8988T (cell line): Measurements from ENCODE around the gene ANAPC16.
"Not testable (repeated sequence)": the region's sequence is repeated elsewhere in the genome, so short reads cannot be mapped to it uniquely, and the experiment has no call there.

Source experiments
- DNase-seq: peaks from one replicate; pipeline ENCODE4 v3.0.0; 2011

Gene ANAPC16

GRCh38 chr10:72218325-72218724 lies 2.5 kb downstream of the ANAPC16 start:
- no peak for DNase-seq

- no peak for DNase-seq
Observed at GRCh38 chr10:72218726-72219125, 2.9 kb downstream of the ANAPC16 start.

- DNase-seq = no peak
Observed at GRCh38 chr10:72219235-72219814, 3.5 kb downstream of the ANAPC16 start.

DNA sequence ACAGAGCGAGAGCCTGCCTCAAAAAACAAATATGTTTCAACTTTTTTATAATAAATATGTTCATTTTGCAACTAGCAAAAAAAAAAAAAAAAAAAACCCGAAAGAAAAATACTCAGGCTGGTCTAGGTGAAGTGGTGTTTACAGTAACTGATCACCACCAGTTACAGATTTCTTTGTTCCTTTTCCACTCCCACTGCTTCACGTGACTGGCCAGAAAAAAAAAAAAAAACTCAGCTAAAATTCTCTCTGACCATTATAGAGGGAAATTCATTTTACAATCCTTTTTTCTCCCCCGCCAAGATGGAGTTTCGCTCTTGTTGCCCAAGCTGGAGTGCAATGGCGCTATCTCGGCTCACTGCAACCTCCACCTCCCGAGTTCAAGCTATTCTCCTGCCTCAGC lies 4.8 kb downstream of the ANAPC16 start:
- DNase-seq = no peak

DNA sequence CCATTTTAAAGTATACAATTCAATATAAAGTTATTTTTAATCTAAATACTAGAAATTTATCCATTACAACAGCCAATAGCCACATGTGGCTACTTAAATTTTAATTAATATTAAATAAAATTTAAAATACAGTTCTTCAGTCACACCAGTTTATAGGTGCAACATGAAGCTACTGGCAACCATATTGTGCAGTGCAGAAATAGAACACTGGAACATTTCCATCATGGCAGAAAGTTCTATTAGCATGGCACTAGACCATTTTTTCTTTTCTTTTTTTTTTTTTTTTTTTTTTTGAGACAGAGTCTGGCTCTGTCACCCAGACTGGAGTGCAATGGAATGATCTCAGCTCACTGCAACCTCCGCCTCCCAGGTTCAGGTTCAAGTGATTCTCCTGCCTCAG lies 5.5 kb downstream of the ANAPC16 start:
- DNase-seq = no peak

DNA sequence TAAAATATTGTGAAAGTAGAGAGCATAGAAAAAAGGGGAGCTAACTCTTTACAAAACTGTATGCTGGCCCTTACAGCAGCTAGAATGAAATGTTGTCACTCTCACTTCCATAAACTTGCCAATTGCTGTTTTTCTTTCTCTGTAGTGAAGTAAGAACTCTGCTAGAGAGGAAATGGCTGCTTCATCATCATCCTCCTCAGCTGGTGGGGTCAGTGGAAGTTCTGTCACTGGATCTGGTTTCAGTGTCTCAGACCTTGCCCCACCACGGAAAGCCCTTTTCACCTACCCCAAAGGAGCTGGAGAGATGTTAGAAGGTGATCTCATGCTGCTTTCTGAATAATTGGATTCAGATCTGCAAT lies 7.9 kb downstream of the ANAPC16 start:
- no peak for DNase-seq

DNA sequence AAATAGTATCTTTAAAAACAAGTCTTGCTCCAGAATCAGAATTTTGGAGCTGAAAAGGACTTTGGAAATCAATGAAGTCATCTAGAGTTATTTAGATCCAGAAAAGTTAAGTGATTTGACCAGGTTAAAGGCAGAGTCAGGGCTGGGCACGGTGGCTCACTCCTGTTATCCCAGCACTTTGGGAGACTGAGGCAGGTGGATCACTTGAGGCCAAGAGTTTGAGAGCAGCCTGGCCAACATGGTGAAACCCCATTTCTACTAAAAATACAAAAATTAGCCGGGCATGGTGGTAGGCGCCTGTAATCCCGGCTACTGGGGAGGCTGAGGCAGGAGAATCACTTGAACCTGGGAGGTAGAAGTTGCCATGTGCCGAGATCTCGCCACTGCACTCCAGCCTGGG lies 8.4 kb downstream of the ANAPC16 start:
- not testable (repeated sequence) for DNase-seq

DNA sequence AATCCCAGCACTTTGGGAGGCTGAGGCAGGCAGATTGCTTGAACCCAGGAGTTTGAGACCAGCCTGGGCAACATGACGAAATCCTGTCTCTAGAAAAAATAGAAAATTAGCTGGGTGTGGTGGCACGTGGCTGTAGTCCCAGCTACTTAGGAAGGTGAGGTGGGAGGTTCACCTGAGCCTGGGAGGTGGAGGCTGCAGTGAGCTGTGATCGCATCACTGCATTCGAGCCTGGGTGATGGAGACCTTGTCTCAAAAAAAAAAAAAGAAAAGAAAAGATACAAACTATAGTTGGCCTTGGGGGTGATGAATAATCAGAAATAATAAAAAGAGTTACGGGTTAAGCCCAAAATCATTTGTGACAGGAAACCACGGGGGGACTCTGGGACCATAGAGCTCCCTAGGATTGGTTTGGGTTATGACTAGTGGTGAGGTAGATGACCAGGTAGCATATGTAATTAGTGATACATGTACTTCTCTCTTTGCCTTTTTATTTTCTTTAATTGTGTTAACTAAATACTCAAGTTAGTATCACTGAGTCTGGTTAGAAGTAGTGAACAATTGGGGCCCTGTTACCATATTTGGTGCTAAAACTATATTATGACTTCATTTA lies 10.7 kb downstream of the ANAPC16 start:
- DNase-seq = no peak

- no peak for DNase-seq
Observed at GRCh38 chr10:72227826-72228225, 12.0 kb downstream of the ANAPC16 start.

GRCh38 chr10:72228318-72228751 lies 12.5 kb downstream of the ANAPC16 start:
- DNase-seq = no peak

DNA sequence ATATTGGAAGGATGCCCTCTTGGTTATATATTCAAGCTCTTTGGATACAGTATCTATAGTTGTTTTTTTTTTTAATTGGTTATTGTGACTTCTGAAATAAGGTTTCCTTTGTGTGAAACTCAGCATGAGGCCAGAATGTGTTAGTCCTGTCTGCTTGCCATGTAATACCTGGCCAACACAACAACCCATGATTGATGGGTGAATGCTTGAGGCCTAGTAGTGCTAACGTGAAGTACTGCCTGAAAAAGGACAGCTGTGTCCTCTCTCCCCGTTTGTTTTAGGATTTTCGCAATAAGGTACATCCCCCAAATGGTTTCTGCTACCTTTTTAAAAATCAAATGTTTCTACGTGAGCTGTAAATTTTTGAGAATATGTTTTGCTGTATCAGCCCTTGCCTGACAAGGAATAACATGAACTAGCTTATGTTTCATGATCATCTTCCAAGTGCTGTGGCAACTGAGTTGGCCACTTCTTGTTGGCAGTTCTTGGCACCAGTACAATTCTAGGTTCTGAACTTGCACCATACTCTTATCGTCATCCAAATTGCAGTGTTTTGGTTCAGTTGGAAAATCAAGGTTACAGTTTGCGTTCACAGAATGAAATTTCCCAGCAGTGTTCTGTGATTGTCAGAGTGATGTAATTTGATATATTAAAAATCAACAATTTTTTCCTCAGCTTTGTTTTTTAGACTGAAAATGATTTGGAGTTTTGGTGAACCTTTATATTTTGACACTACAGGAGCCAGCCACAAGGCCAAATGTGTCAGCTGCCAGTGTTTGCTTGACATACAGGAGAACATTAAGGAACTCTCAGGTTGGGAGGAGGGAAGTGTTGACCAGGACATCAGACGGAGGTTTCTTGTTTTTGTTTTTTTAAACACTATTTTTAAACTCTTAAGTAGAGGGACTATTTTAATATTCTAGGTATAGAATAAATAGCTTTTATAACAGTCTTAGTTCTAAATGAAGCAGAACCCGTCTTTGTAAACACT lies 13.7 kb downstream of the ANAPC16 start:
- no peak for DNase-seq

- DNase-seq = no peak
Observed at GRCh38 chr10:72233621-72234020, 17.8 kb downstream of the ANAPC16 start.

DNA sequence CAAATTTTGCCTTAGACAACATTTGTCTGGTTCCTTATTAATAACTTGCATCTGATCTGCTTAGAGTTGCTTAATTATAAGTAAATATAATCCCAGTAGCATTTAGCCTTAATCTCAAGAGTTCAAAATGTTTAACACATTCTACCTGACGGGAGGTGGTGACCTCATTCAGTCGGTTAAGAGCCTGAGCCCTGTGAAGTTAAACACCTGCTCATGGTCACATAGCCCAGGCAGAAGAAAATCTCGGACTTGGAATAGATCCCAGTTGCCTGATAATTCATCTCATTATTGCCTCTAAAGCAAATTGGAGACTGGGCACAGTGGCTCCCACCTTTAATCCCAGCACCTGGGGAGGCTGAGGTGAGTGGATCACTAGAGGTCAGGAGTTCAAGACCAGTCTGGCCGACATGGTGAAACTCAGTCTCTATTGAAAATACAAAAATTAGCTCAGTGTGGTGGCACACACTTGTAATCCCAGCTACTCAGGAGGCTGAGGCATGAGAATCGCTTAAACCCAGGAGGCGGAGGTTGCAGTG lies 18.8 kb downstream of the ANAPC16 start:
- DNase-seq = no peak

GRCh38 chr10:72235544-72236279 lies 19.9 kb downstream of the ANAPC16 start:
- DNase-seq = no peak

DNA sequence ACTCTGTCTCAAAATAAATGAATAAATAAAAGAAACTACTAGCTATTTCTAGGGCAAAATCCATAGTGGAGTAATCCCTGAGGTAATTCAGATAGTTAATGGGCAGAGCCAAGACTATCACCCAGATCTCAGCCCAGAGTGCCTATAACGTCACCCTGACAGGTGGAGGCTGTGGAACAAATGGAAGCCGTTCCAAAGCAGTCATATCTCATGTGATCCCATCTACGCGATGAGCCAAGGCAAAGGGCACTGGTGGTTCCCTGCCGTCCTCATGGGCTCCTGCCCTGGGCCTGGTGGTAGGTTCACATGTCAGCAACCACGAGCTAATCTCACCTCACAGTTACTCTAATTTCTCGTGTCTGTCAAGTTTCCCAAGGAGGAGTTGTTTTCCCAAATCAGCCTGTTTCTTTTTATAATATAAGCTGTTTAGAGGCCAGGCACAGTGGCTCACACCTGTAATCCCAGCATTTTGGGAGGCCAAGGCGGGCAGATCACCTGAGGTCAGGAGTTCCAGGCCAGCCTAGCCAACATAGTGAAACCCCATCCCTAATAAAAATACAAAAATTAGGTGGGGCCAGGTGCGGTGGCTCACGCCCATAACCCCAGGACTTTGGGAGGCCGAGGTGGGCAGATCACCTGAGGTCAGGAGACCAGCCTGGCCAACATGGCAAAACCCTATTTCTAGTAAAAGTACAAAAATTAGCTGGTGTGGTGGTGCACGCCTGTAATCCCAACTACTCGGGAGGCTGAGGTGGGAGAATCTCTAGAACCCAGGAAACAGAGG lies 22.8 kb downstream of the ANAPC16 start:
- DNase-seq = no peak

DNA sequence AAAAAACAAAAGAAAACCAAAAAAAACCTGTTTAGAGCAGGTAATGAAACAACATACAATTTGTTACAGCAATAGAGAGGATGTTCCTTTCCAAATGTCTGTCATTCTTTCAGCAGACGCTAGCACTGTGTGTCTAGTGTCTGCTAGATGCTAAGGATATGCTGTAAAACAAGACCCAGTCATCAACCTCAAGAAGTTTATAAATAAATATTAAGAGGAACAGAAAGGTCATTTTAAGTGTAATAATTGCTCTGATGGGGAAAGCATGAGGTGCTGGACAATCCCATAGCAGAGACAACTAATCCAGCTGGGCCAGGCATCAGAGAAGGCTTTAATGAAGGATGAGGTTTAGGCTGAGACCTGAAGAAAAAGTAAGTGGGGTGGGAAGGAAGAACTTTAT lies 23.6 kb downstream of the ANAPC16 start:
- no peak for DNase-seq

DNA sequence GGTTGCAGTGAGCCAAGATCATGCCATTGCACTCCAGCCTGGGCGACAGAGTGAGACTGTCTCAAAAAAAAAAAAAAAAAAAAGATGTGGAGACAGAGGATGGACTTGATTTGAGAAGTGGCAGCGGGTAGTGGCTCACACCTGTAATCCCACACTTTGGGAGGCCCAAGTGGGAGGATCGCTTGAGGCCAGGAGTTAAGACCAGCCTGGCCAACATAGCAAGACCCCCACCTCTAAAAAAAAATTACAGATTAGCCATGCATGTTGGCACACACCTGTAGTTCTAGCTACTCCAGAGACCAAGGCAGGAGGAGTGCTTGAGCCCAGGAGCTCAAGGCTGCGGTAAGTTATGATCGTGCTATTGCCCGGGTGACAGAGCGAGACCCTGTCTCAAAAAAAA lies 24.6 kb downstream of the ANAPC16 start:
- no peak for DNase-seq

- no peak for DNase-seq
Observed at GRCh38 chr10:72241691-72242252, 26.0 kb downstream of the ANAPC16 start.

DNA sequence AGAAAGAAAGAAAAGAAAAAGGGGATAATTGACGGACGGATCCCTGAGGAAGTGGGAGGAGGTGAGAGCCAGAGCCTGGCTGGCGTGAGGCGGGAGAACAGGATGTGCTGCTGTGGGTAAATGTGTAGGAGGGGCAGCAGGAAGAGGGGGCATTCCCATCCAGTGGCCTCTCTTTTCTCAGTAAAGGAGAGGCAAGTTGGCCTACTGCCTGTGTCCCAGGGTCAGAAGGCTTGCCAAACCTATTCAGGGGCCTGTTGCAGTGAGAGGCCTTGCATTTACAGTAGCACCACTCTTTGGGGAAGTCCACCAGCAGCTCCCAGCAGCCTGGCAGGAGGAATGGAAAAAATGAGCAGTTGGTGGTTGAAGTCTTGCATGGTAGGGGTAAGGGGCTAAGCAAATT lies 26.9 kb downstream of the ANAPC16 start:
- no peak for DNase-seq

DNA sequence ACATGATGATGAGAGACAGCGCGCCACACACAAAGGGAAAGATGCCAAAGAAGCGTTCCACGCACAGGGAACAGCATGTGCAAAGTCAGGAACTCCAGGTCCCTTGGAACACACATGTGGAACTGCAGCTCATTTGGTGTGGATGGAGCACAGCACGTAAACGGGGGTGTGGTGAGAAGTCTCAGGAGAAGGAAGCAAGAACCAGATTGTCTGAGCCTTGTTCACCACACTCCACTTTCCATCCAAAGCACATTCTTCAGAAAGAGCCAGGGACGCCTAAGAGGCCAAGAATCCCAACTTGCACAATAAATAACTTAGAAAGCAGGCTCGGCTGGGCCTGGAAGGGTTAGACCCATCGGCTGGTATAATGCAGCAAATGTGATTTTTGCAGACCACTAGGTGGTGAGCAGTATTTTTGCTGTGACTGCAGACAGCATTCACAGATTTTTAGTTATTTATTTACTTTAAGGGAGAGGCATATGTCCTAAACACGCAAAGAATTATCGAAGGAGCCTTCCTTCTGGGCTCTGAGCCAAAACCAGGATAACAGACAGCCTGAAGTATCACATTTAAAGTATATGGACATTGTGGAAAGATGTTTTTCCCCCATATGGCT lies 28.1 kb downstream of the ANAPC16 start:
- no peak for DNase-seq

GRCh38 chr10:72244573-72245038 lies 28.8 kb downstream of the ANAPC16 start:
- no peak for DNase-seq
